Caco-2 (cell line): ENCODE measurements around the gene SCAANT1. TPM values are rescaled to one million over a fixed set of nuclear protein-coding genes. Genes with fewer than 3 reads are reported as not detected.

ENCODE experiments used
- BruUV-seq: library from RNA; stranded (reverse); fragments of 400-500 nt; replicated peaks from 2 replicates; lab custom pipeline; 2021; lab: Mats Ljungman, UMichigan
- CTCF ChIA-PET: fragments of 300-600 bp; sonication (Branson Sonifier 250); formaldehyde crosslinking; loops from one replicate; lab custom pipeline; 2022; ENCODE audit warnings: antibody characterized with exemption; lab: Charles Lee
- POLR2A ChIA-PET: fragments of 300-600 bp; sonication (Branson Sonifier 250); formaldehyde crosslinking; loops from one replicate; lab custom pipeline; 2022; ENCODE audit warnings: antibody characterized with exemption; lab: Charles Lee
- DNase-seq, 2 experiments: peaks; one replicate each; pipeline versions ENCODE4 v3.0.0 to v3.0.0-alpha.2; 2020 to 2022
- H3K27me3 ChIP-seq: replicated peaks from 2 replicates; pipeline ENCODE4 v1.6.0; 2011; ENCODE audit warnings: low read length; ENCODE audit not compliant: control insufficient read depth, insufficient read depth
- H3K36me3 ChIP-seq: 2 replicates; pipeline ENCODE4 v1.5.1; 2011; ENCODE audit warnings: low read length; ENCODE audit not compliant: control insufficient read depth, insufficient read depth
- H3K4me1 ChIP-seq: fragments of 250-450 bp; sonication (Bioruptor Pico); 2 replicates; pipeline ENCODE4 v1.5.1; 2020; ENCODE audit warnings: mild to moderate bottlenecking
- H3K4me3 ChIP-seq: 2 replicates; pipeline ENCODE4 v1.5.1; 2011; ENCODE audit warnings: low read depth, mild to moderate bottlenecking, control low read depth, low read length
- H3K9me3 ChIP-seq: fragments of 250-450 bp; sonication (Bioruptor Pico); 2 replicates; pipeline ENCODE4 v1.5.1; 2020; ENCODE audit warnings: mild to moderate bottlenecking, moderate library complexity
- H3K27ac Mint-ChIP-seq: one replicate; pipeline ENCODE4 v1.8.0; 2022; ENCODE audit warnings: mixed read lengths; ENCODE audit not compliant: unreplicated experiment
- H3K27me3 Mint-ChIP-seq: one replicate; pipeline ENCODE4 v1.8.0; 2022; ENCODE audit warnings: mixed read lengths; ENCODE audit not compliant: insufficient read depth, unreplicated experiment
- H3K36me3 Mint-ChIP-seq: one replicate; pipeline ENCODE4 v1.8.0; 2022; ENCODE audit warnings: mild to moderate bottlenecking, mixed read lengths; ENCODE audit not compliant: insufficient read depth, unreplicated experiment
- H3K4me1 Mint-ChIP-seq: one replicate; pipeline ENCODE4 v1.8.0; 2022; ENCODE audit warnings: low read depth, mixed read lengths; ENCODE audit not compliant: unreplicated experiment
- H3K4me3 Mint-ChIP-seq: one replicate; pipeline ENCODE4 v1.8.0; 2022; ENCODE audit warnings: mild to moderate bottlenecking, moderate library complexity, mixed read lengths; ENCODE audit not compliant: unreplicated experiment
- H3K9me3 Mint-ChIP-seq: one replicate; pipeline ENCODE4 v1.8.0; 2022; ENCODE audit warnings: mixed read lengths; ENCODE audit not compliant: unreplicated experiment
- CTCF ChIP-seq, 2 experiments: fragments of 200-600 bp in 1 of 2; IDR thresholded peaks; 1 replicate in 1 of 2; 2 replicates in 1 of 2; pipeline versions ENCODE4 v1.5.1 to v1.8.0; 2011 to 2022; ENCODE audit warnings: antibody characterized with exemption in 1 of 2, control low read depth in 1 of 2, inconsistent platforms in 1 of 2, low read depth in 1 of 2, low read length in 1 of 2, mild to moderate bottlenecking in 1 of 2, moderate library complexity in 1 of 2; ENCODE audit not compliant: insufficient read depth in 1 of 2, severe bottlenecking in 1 of 2, unreplicated experiment in 1 of 2
- intact Hi-C: fragments of 100-400 bp; cut with micrococcal nuclease; formaldehyde crosslinking; loops from one replicate; pipeline ENCODE4 v1.10.0; 2022; ENCODE audit not compliant: unreplicated experiment
- total RNA-seq: library from RNA; stranded (reverse); gene quantifications from 2 replicates; pipeline ENCODE4 v1.2.3, GENCODE V29; 2022

SCAANT1 gene
- total RNA-seq, 1 experiment from 2014 or later, result not detected

DNA sequence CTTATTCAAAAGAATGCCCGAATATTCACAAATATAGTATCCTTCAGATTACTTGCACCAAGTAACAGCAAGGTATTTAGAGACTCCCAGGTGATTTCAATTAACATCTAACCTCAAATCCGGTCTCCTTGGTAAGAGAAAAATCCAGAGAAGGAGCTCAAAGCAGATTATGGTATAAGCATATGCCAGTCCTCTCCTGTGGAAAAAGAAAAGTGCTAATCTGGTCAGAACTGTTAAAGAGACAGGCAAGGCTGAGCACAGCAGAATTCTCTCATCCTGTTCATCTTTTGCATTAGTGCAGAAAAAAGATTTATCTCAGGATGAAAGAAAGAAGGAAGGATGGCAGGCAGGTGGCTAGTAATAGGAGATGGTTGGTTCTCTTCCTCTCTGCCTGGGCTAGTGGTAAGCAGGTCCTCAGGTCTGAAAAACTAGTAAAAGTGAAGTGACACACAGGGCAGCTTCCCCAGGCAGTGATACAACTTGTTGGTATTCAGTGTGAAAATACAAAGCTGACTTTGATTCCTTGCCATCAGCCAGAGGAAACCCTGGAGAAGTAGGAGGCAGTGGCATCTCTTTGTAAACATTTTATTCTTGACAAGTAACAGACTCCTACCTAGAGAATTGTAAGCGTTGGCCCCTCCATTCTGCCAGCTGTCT, 34.3 kb downstream of the SCAANT1 start:
- CTCF ChIA-PET, result no interaction called here
- no peak for DNase-seq
- no peak for TF ChIP-seq CTCF (IDR thresholded peaks at IDR 0.05; ENCODE audit: insufficient read depth in 1 of 2, low read depth in 1 of 2, low read length in 1 of 2, severe bottlenecking in 1 of 2, unreplicated experiment in 1 of 2)
- no peaks in the 10 kb centered on the region for H3K36me3 ChIP-seq
- no peak overlapping the region for H3K4me3 ChIP-seq
- H3K4me1 ChIP-seq, result 0 out of 2 replicates have a peak, but pooled peaks cover 4% of the 10 kb centered on the region
- POLR2A ChIA-PET, result no interaction called here
- H3K9me3 ChIP-seq, result no peaks in the 10 kb centered on the region
- peaks cover 7% of the 10 kb centered on the region for H3K4me1 Mint-ChIP-seq
- intact Hi-C loops, result no loop called here
- H3K4me3 Mint-ChIP-seq, result no peak overlapping the region
- H3K27me3 Mint-ChIP-seq, result no peaks in the 10 kb centered on the region
- H3K9me3 Mint-ChIP-seq, result no peaks in the 10 kb centered on the region
- H3K27me3 ChIP-seq, result no peaks in the 10 kb centered on the region
- H3K27ac Mint-ChIP-seq, result no peak overlapping the region
- peaks cover 5% of the 10 kb centered on the region for H3K36me3 Mint-ChIP-seq
- no TSS peak for BruUV-seq

DNA sequence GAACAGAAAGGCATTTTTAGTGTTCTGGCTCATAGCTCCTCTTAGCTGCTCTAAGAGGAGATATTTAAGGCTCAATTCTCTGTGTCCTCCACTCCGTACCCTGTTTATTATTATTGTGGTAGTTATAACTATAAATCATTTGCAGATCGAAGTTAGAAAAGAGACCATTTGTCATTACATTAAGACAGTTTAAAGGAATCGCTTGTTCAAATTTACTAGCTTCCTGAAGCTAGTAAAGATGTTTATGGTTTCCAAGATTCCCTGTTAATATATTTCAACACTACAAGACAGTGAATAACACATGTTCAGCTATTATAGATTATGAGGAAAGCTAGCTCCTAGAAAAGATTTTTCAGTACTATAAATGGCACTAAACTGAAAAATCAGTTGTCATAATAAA, 35.9 kb downstream of the SCAANT1 start:
- Mint-ChIP-seq H3K27me3 (no peaks in the 10 kb centered on the region), H3K9me3 (no peaks in the 10 kb centered on the region), H3K4me1 (peaks cover 7% of the 10 kb centered on the region), H3K27ac (no peak overlapping the region), H3K4me3 (no peak overlapping the region), H3K36me3 (no peaks in the 10 kb centered on the region)
- no peak for DNase-seq
- H3K4me1 ChIP-seq, result peaks cover 12% of the 10 kb centered on the region; the same call in 1 of the 2 replicates
- H3K36me3 ChIP-seq, result no peaks in the 10 kb centered on the region
- ChIA-PET POLR2A (no interaction called here), CTCF (no interaction called here)
- intact Hi-C loops, result no loop called here
- H3K4me3 ChIP-seq, result no peak overlapping the region
- no peaks in the 10 kb centered on the region for H3K9me3 ChIP-seq
- no peak for TF ChIP-seq CTCF (IDR thresholded peaks at IDR 0.05; ENCODE audit: insufficient read depth in 1 of 2, low read depth in 1 of 2, low read length in 1 of 2, severe bottlenecking in 1 of 2, unreplicated experiment in 1 of 2)
- BruUV-seq, result no TSS peak
- H3K27me3 ChIP-seq, result no peaks in the 10 kb centered on the region

GRCh38 chr3:63875510-63875909, 36.7 kb downstream of the SCAANT1 start:
- Mint-ChIP-seq H3K27ac (no peak overlapping the region), H3K27me3 (no peaks in the 10 kb centered on the region), H3K4me1 (peaks cover 8% of the 10 kb centered on the region), H3K4me3 (no peak overlapping the region), H3K36me3 (no peaks in the 10 kb centered on the region), H3K9me3 (no peaks in the 10 kb centered on the region)
- BruUV-seq, result no TSS peak
- ChIA-PET POLR2A (no interaction called here), CTCF (no interaction called here)
- Histone ChIP-seq H3K36me3 (no peaks in the 10 kb centered on the region), H3K4me3 (no peak overlapping the region), H3K9me3 (no peaks in the 10 kb centered on the region), H3K4me1 (peaks cover 12% of the 10 kb centered on the region; the same call in 1 of the 2 replicates), H3K27me3 (no peaks in the 10 kb centered on the region)
- no peak for DNase-seq
- no peak for TF ChIP-seq CTCF (IDR thresholded peaks at IDR 0.05; ENCODE audit: insufficient read depth in 1 of 2, low read depth in 1 of 2, low read length in 1 of 2, severe bottlenecking in 1 of 2, unreplicated experiment in 1 of 2)
- intact Hi-C loops, result no loop called here
